Psoas muscle (tissue), 8 donors: ENCODE measurements around the gene CTNNA1. TPM values are rescaled to one million over a fixed set of nuclear protein-coding genes. Genes with fewer than 3 reads are reported as not detected.

Experiments used
- ATAC-seq, 4 donors: fragments of 200-7000 bp; cut with Tn5 transposase; one replicate each; pipeline ENCODE4 v1.9.1; 2020; ENCODE audit warnings: moderate library complexity in 3 of 4, mild to moderate bottlenecking in 2 of 4
- DNase-seq, 2 donors: peaks; one replicate each; pipeline ENCODE4 v3.0.0-alpha.2; 2020
- H3K27ac ChIP-seq: fragments of 200-600 bp; one replicate; pipeline ENCODE4 v1.8.0; 2022
- H3K27me3 ChIP-seq, 3 donors: fragments of 200-600 bp in 1 of 3; one replicate each; pipeline versions ENCODE4 v1.6.1 to v1.8.0; 2013 to 2022; ENCODE audit warnings: low read length in 2 of 3, mild to moderate bottlenecking in 2 of 3, moderate library complexity in 1 of 3; ENCODE audit not compliant: insufficient read depth in 3 of 3
- H3K36me3 ChIP-seq, 2 donors: fragments of 200-600 bp in 1 of 2; one replicate each; pipeline versions ENCODE4 v1.6.1 to v1.8.0; 2013 to 2022; ENCODE audit warnings: low read depth in 1 of 2, mild to moderate bottlenecking in 1 of 2, moderate library complexity in 1 of 2; ENCODE audit not compliant: insufficient read depth in 1 of 2
- H3K4me1 ChIP-seq: fragments of 200-600 bp; one replicate; pipeline ENCODE4 v1.8.0; 2022
- H3K4me3 ChIP-seq: fragments of 200-600 bp; one replicate; pipeline ENCODE4 v1.8.0; 2022; ENCODE audit warnings: mild to moderate bottlenecking
- H3K9me3 ChIP-seq: fragments of 200-600 bp; one replicate; pipeline ENCODE4 v1.8.0; 2022
- CTCF ChIP-seq: fragments of 200-600 bp; IDR thresholded peaks from one replicate; pipeline ENCODE4 v1.8.0; 2022; ENCODE audit warnings: antibody characterized with exemption
- WGBS, 3 donors: extraction: QIAGEN DNeasy Blood & Tissue Kit; methylation state at CpG; one replicate each; pipeline versions ENCODE4 v1.1.6 to v1.1.7; 2013; 5-methylcytosine and 5-hydroxymethylcytosine counted together
- intact Hi-C, 2 donors: fragments of 100-400 bp; cut with DNase I; formaldehyde crosslinking; loops; one replicate each; pipeline versions ENCODE4 v1.11.0 to v1.14.2; 2022
- polyA plus RNA-seq, 3 donors: library from polyadenylated mRNA; stranded (reverse); fragments of 200-250 nt; gene quantifications; one replicate each; pipeline ENCODE4 v1.2.3, GENCODE V29; 2013
- total RNA-seq, 4 donors: library from RNA; stranded (reverse); fragmentation: NEBNext Ultra II Directional in 2 of 4; extraction: Animal tissue kit (Norgen Biotek cat#: 25700) in 2 of 4; gene quantifications; one replicate each; pipeline versions ENCODE4 v1.2.1 to v1.2.4, GENCODE V29; 2021 to 2023
- donor health status: healthy with polysubstance abuse.
- donor health status: DM: no; HTN: no; CAD: no; lungs with moderate emphysema.
- donor health status: Bipolar disorder and iron deficiency.
- donor health status: healthy.
- donor health status: DM: yes; HTN: yes; CAD: no.
- donor health status: DM: no; HTN: no; CAD: no.
- donor health status: DM: no; HTN: no; CAD: no.
- donor health status: DM: yes; HTN: yes; CAD: no.

Gene CTNNA1
- total and polyA plus RNA-seq, 7 donors, result 58.8 to 162 (median 99.3) TPM

- intact Hi-C loops, result loop anchor here in 1 of 2 donors (10.0 kb wide), 1 partner anchor 394 kb away; no protein-coding TSS in a partner anchor
- Histone ChIP-seq H3K4me1 (peaks cover 47% of the 10 kb centered on the region), H3K27ac (no peak overlapping the region), H3K27me3 (no peaks in the 10 kb centered on the region), H3K4me3 (no peak overlapping the region), H3K9me3 (no peaks in the 10 kb centered on the region), H3K36me3 (no peaks in the 10 kb centered on the region)
- 55 to 67% (median 64%) methylated on average over 3 of the region's 3 CpGs for WGBS, 3 donors
- DNase-seq (no peak), ATAC-seq (peak; percentile 22 to 41 (median 38))
- no peak for TF ChIP-seq CTCF
Observed at GRCh38 chr5:138870611-138871010, 117.4 kb downstream of the CTNNA1 start.

DNA sequence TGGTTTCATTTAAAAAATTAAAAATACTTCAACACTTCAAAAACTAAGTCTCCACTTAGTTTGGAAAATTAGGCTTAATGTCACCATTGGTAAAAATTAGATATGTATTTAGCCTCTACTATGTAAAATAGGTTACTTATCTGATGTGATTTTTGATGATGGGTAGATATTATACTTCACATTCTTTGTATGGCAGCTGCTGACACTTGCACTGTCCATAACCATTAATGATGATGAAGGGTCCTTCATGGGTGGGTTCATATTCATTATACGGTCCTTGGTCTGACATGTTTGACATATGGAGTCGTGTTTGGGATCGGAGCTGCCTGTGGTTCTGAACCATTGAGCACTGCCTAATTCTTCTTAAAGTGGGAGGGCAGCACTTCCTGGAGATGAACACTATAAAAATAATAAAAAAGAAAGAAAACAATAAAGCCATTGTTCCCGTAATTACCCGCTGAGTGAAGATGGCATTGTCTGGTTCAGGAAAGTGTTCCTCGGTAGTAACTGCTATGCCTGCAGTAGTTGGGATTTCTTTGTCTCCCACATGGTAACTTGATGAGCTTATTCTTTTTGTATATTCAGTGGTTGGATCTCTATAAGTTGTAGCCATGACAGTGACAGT, 119.7 kb downstream of the CTNNA1 start:
- no peaks in the 10 kb centered on the region for H3K27me3 ChIP-seq
- DNase-seq (no peak), ATAC-seq (no peak)
- H3K27ac ChIP-seq, result no peak overlapping the region
- 78 to 81% (median 79%) methylated on average over 6 of the region's 6 CpGs for WGBS, 3 donors
- no peaks in the 10 kb centered on the region for H3K36me3 ChIP-seq
- intact Hi-C loops, result loop anchor here in 1 of 2 donors (10.0 kb wide), 1 partner anchor 392 kb away; no protein-coding TSS in a partner anchor
- no peak overlapping the region for H3K4me3 ChIP-seq
- no peak for TF ChIP-seq CTCF
- H3K4me1 ChIP-seq, result peaks cover 48% of the 10 kb centered on the region
- H3K9me3 ChIP-seq, result no peaks in the 10 kb centered on the region

GRCh38 chr5:138873466-138874221, 120.4 kb downstream of the CTNNA1 start:
- ATAC-seq (peak in 2 of 4 donors; percentile 28 to 38), DNase-seq (no peak)
- Histone ChIP-seq H3K27me3 (no peaks in the 10 kb centered on the region), H3K36me3 (no peaks in the 10 kb centered on the region), H3K4me1 (peaks cover 48% of the 10 kb centered on the region), H3K27ac (no peak overlapping the region), H3K9me3 (no peaks in the 10 kb centered on the region), H3K4me3 (no peak overlapping the region)
- 70% methylated on average over 17 of the region's 17 CpGs for WGBS, 3 donors
- intact Hi-C loops, result loop anchor here in 1 of 2 donors (10.0 kb wide), 1 partner anchor 391 kb away; no protein-coding TSS in a partner anchor
- no peak for TF ChIP-seq CTCF

DNA sequence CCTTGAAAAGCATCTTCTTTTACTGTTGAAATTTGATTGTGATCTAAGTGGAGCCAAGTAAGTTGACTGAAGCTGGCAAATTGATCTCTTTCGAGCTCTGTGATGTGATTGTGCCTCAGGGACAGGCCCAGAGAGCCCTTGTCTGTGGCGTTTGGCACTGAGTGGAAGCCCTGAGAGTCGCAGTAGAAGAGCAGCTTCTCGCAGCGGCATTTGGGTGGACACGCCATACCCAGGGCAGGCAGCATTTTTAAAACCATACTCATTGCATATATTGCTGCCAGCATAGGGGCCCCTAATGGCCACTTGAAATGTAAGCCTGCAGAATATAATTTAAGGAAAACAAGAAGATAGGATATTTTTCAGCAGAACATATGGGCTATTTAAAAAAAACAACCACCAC, 121.0 kb downstream of the CTNNA1 start:
- Histone ChIP-seq H3K36me3 (no peaks in the 10 kb centered on the region), H3K4me1 (peaks cover 45% of the 10 kb centered on the region), H3K27me3 (no peaks in the 10 kb centered on the region), H3K27ac (no peak overlapping the region), H3K4me3 (no peak overlapping the region), H3K9me3 (no peaks in the 10 kb centered on the region)
- TF ChIP-seq CTCF, result no peak
- WGBS, 3 donors, result 73 to 89% (median 76%) methylated on average over 6 of the region's 6 CpGs
- intact Hi-C loops, result loop anchor here in 1 of 2 donors (10.0 kb wide), 1 partner anchor 391 kb away; no protein-coding TSS in a partner anchor
- ATAC-seq (no peak), DNase-seq (no peak)
